NT2/D1 (cell line): ENCODE data around the gene BFSP2.
A peak's percentile ranks its signal among the peaks of the same experiment; 100 is the strongest.

Experiments
- DNase-seq: peaks from one replicate; pipeline ENCODE4 v3.0.0-alpha.2; 2011; ENCODE audit warnings: low read depth, low spot score
- H3K27me3 ChIP-seq: 2 replicates; pipeline ENCODE4 v1.6.0; 2011; ENCODE audit warnings: mild to moderate bottlenecking; ENCODE audit not compliant: insufficient read length, insufficient read depth
- H3K36me3 ChIP-seq: 2 replicates; pipeline ENCODE4 v1.6.1; 2011; ENCODE audit warnings: mild to moderate bottlenecking, low read length, mixed read lengths; ENCODE audit not compliant: insufficient read depth, insufficient read length
- H3K4me1 ChIP-seq: 2 replicates; pipeline ENCODE4 v1.5.1; 2011; ENCODE audit not compliant: insufficient read depth, insufficient read length
- H3K4me3 ChIP-seq: 2 replicates; pipeline ENCODE4 v1.5.1; 2011; ENCODE audit warnings: low read depth; ENCODE audit not compliant: insufficient read length
- H3K9ac ChIP-seq: 2 replicates; pipeline ENCODE4 v1.6.0; 2011; ENCODE audit warnings: low read depth; ENCODE audit not compliant: insufficient read length
- H3K9me3 ChIP-seq: 2 replicates; pipeline ENCODE4 v1.5.1; 2011; ENCODE audit warnings: mild to moderate bottlenecking, low read length; ENCODE audit not compliant: insufficient read depth
- SUZ12 ChIP-seq: IDR thresholded peaks from 2 replicates; pipeline ENCODE4 v1.6.1; 2011; ENCODE audit not compliant: insufficient read length, insufficient read depth; ENCODE audit errors: extremely low read depth
- YY1 ChIP-seq: IDR thresholded peaks from 2 replicates; pipeline ENCODE4 v1.6.1; 2011; ENCODE audit not compliant: insufficient read length, insufficient read depth
- ZNF274 ChIP-seq: IDR thresholded peaks from 2 replicates; pipeline ENCODE4 v1.6.1; 2011; ENCODE audit warnings: mild to moderate bottlenecking, low read depth, low read length

Gene BFSP2

DNA sequence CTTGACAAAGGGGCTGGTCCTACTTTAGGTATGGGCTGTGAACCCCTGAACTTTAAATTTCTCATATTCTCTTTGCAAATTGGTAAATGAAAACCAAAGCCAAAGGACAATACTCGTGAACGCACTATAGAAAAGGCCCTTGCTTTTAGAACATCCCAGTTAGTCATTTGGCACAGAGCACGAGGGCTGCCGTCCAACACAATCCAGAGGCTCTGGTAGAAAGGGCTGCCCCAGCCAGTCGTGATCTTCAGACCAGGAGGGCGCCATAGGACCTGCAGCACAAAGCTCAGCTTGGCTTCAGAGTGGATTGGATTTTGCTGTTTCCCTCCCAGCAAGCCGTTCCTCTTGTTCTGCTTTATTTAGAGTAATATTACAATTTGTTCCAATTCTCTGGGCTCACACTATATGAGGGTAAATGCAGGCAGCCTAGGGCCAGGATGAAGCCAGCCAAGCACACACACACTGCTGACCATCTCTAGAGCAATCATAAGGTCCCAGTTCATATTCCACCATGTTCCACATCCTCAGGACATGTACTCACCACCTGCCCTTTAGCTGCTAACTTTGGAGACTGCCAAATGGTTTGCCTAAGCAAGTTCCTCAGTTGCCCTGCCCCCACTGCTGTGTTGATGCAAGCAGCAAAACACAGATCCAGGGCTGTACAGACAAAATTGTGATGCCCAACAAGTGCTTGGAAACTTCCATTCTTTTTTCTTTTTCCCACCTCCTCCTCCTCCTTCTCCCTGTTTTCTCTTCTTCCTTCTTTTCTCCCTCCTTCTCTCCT, 6.0 kb upstream of the BFSP2 start:
- Histone ChIP-seq H3K4me1 (peaks cover 2% of the 10 kb centered on the region), H3K4me3 (no peak overlapping the region), H3K36me3 (no peaks in the 10 kb centered on the region), H3K9me3 (peaks cover 9% of the 10 kb centered on the region; the same call in 1 of the 2 replicates), H3K9ac (no peak overlapping the region), H3K27me3 (no peaks in the 10 kb centered on the region)
- DNase-seq = no peak
- no peak for TF ChIP-seq YY1
- no peak for TF ChIP-seq ZNF274
- no peak for TF ChIP-seq SUZ12

DNA sequence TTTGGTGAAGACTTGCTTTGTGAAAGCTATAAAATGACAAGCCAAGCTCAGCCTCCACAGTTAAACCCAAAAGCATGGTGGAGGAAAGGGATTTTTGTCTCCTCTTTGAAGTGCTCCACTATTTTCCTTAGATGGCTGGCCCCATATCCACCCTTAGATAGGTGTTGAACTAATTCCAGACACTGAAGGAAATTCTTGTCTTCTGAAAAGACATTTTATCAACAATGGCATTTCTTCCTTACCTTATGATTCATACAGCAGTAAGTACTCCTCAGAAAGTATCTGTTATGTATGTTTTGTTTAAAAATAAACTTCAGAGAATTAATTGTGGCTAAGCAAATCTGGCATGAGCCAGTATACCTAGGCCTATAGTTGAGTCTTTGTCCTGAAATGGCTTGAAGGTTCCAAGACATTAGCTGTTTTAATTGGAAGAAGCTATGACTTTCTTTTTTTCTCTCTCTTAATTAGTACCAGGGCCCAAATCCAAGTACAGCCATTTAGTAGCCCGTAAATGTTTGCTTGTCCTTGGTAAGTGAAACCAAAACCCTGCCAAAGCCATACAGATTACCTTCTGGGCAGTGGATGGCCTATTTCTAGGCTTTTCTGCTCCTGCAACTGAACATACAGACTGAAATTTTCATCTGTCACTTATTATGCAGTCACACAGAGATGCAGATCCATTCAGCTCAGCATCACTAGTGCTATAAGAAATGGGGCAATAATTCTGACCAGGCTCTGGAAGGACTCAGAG, 5.1 kb upstream of the BFSP2 start:
- H3K9ac ChIP-seq = no peak overlapping the region
- no peaks in the 10 kb centered on the region for H3K27me3 ChIP-seq
- DNase-seq = no peak
- H3K9me3 ChIP-seq = peaks cover 9% of the 10 kb centered on the region; the same call in 1 of the 2 replicates
- TF ChIP-seq SUZ12 = no peak
- TF ChIP-seq ZNF274 = no peak
- no peak for TF ChIP-seq YY1
- no peaks in the 10 kb centered on the region for H3K36me3 ChIP-seq
- H3K4me3 ChIP-seq = no peak overlapping the region
- H3K4me1 ChIP-seq = peaks cover 2% of the 10 kb centered on the region

DNA sequence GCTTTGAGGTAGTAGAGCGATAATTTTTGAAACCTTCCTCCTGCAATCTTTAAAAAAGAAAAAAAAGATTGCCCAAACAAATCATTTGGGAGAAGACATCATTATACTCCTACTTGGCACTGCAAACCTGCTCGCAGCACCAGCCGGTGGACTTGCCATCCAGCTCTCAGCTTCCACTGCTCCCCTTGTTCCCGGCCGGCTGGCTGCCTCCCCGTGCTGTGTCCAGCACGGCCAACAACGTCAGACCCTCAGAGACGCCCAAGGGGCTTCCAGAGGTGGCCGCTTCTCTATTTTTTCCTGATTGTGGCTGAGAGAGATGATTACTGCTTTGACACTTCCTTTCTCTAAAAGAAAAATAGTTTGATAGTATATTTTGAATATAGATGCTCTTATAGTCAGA, 3.0 kb upstream of the BFSP2 start:
- Histone ChIP-seq H3K4me3 (no peak overlapping the region), H3K9me3 (peaks cover 9% of the 10 kb centered on the region; the same call in 1 of the 2 replicates), H3K4me1 (peaks cover 2% of the 10 kb centered on the region), H3K9ac (no peak overlapping the region), H3K27me3 (no peaks in the 10 kb centered on the region), H3K36me3 (no peaks in the 10 kb centered on the region)
- TF ChIP-seq SUZ12 (no peak), ZNF274 (no peak), YY1 (no peak)
- DNase-seq = no peak

DNA sequence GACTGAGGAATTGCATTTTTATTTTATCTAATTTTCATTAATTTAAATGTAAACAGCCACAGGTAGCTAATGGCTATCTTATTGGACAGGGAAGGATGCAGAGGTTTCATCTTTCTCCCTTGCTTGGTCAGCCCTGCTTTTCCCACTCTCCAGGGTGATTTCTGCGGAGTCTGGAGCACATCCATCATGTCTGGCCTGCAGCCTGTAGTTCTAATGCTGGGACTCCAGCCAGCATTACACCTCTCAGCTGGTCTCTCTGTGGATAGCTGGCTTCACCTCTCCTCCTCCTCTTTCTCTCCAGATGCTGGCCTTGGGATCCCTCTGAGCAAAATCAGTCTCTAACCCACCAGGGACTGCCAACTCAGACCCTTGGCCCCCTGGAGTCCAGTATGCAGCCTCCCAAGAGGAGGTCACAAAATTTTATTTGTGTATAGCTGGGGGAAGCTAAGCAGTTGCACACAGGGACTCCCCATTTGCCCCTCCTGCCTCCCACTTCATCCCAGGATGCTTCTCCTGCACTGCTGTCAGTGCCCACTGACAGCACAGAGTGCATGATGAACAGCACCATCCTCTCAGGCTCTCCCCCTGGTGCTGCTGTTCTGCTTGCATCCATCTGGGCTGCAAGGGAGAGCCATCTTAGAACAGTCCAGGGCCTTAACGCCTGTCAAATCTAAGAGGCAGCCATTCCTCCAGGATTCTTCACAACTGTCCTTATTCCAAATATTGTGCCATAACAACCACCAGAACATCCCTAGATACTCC, 1.7 kb downstream of the BFSP2 start:
- Histone ChIP-seq H3K4me3 (no peak overlapping the region), H3K4me1 (peaks cover 4% of the 10 kb centered on the region), H3K36me3 (no peaks in the 10 kb centered on the region), H3K9ac (no peak overlapping the region), H3K27me3 (no peaks in the 10 kb centered on the region), H3K9me3 (no peaks in the 10 kb centered on the region)
- no peak for DNase-seq
- TF ChIP-seq SUZ12 (no peak), ZNF274 (no peak), YY1 (no peak)

DNA sequence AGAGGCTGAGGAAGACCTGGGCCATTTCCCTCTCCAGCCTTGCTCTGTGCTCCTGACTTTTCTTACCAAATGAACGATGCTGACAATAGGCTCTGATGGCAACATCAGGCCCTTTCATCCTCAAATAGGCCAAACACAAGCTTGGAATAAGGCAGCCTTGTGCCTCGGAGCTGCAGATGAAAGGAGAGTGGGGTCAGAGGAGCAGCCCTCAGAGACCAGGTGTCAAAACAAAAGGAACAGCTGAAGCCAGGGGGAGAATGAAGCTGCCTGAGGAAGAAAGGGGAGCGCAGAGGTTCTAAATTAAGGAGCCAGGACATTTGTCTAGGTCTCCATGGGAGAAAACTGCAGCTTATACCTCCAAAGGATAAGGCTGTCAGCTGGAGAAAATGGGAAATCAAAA, 5.1 kb downstream of the BFSP2 start:
- no peaks in the 10 kb centered on the region for H3K27me3 ChIP-seq
- H3K4me1 ChIP-seq = peaks cover 4% of the 10 kb centered on the region
- peak overlapping the region; percentile 5 for H3K9ac ChIP-seq
- TF ChIP-seq SUZ12 (no peak), YY1 (no peak), ZNF274 (no peak)
- no peak overlapping the region for H3K4me3 ChIP-seq
- DNase-seq = no peak
- H3K9me3 ChIP-seq = no peaks in the 10 kb centered on the region
- no peaks in the 10 kb centered on the region for H3K36me3 ChIP-seq

DNA sequence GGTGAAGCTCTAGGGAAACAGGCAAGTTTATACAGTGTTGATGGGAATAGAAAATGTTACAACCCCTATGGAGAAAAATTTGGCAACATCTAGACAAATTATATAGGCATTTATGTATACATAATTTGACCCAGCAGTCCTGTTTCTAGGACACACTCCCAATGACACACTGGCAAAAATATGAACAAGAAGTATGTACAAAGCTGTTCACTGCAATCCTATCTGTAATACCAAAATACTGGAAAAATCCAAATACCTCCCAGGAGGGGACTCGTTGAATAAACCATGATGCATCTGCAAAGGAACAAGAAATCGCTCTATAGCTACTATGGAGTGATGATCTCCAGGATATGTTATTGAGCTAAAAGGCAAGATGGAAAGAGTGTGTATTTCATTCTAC, 8.5 kb downstream of the BFSP2 start:
- DNase-seq = no peak
- H3K9ac ChIP-seq = no peak overlapping the region
- peaks cover 4% of the 10 kb centered on the region for H3K4me1 ChIP-seq
- no peak for TF ChIP-seq SUZ12
- TF ChIP-seq ZNF274 = no peak
- TF ChIP-seq YY1 = no peak
- H3K27me3 ChIP-seq = no peaks in the 10 kb centered on the region
- no peak overlapping the region for H3K4me3 ChIP-seq
- H3K9me3 ChIP-seq = no peaks in the 10 kb centered on the region
- no peaks in the 10 kb centered on the region for H3K36me3 ChIP-seq

DNA sequence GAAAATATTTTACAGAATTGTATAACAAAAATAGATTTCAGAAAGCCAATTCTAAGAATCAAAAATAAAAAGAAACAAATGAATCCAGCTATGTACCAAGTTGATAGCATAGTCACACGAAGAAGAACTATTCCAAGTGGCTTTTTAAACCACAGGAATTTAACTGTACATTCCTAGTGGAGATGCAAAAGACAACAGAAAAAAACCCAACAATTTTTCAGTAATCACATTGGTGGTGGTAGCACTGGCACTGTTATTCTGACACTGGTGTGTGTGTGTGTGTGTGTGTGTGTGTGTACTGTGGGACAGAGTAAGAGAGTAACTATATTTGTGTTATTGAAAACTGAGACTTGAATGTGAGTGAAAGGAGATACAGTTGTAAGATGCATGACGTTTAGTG, 9.1 kb downstream of the BFSP2 start:
- DNase-seq = no peak
- H3K36me3 ChIP-seq = no peaks in the 10 kb centered on the region
- H3K27me3 ChIP-seq = no peaks in the 10 kb centered on the region
- no peaks in the 10 kb centered on the region for H3K9me3 ChIP-seq
- H3K4me3 ChIP-seq = no peak overlapping the region
- H3K4me1 ChIP-seq = peaks cover 4% of the 10 kb centered on the region
- H3K9ac ChIP-seq = no peak overlapping the region
- TF ChIP-seq SUZ12 (no peak), ZNF274 (no peak), YY1 (no peak)
